WERI-Rb-1 (cell line): ENCODE data around the gene KLKB1.

ENCODE experiments used
- DNase-seq: peaks from one replicate; pipeline ENCODE4 v3.0.0-alpha.2; 2020
- H3K27ac ChIP-seq: fragments of 250-450 bp; sonication (Bioruptor Pico); 2 replicates; pipeline ENCODE4 v1.5.1; 2020; ENCODE audit warnings: mild to moderate bottlenecking, moderate library complexity
- H3K27me3 ChIP-seq: fragments of 250-450 bp; sonication (Bioruptor Pico); 2 replicates; pipeline ENCODE4 v1.5.1; 2021; ENCODE audit warnings: mild to moderate bottlenecking, low read depth, moderate library complexity; ENCODE audit not compliant: insufficient read depth, severe bottlenecking
- H3K36me3 ChIP-seq: fragments of 250-450 bp; sonication (Bioruptor Pico); 2 replicates; pipeline ENCODE4 v1.5.1; 2020; ENCODE audit warnings: mild to moderate bottlenecking, moderate library complexity
- H3K4me3 ChIP-seq: 2 replicates; pipeline ENCODE4 v1.5.1; 2011; ENCODE audit warnings: low read depth, mild to moderate bottlenecking, control low read depth, low read length
- H3K9me3 ChIP-seq: fragments of 250-450 bp; sonication (Bioruptor Pico); 2 replicates; pipeline ENCODE4 v1.5.1; 2021; ENCODE audit warnings: mild to moderate bottlenecking, moderate library complexity; ENCODE audit not compliant: severe bottlenecking
- CTCF ChIP-seq: IDR thresholded peaks from 2 replicates; pipeline ENCODE4 v1.5.1; 2011; ENCODE audit warnings: low read depth, mild to moderate bottlenecking, control low read depth, inconsistent platforms, low read length

Gene KLKB1

GRCh38 chr4:186307916-186308315 is 80.6 kb downstream of the KLKB1 start:
- H3K4me3 ChIP-seq: no peak overlapping the region
- no peak for TF ChIP-seq CTCF
- DNase-seq: no peak
- no peaks in the 10 kb centered on the region for H3K9me3 ChIP-seq
- H3K36me3 ChIP-seq: no peaks in the 10 kb centered on the region
- H3K27ac ChIP-seq: no peak overlapping the region
- peaks cover 100% of the 10 kb centered on the region for H3K27me3 ChIP-seq
